T-helper 2 cell treated with Interferon-gamma antibody and Interleukin-4, amounts not matched to agents 100 ng/mL and 5 ng/mL, for 36 hours (primary cell): Measurements from ENCODE around the gene DENND5B. TPM values are rescaled to one million over a fixed set of nuclear protein-coding genes. Genes with fewer than 3 reads are reported as not detected.
"Not testable (repeated sequence)": the region's sequence is repeated elsewhere in the genome, so short reads cannot be mapped to it uniquely, and the experiment has no call there.

Source experiments
- intact Hi-C: fragments of 100-400 bp; cut with micrococcal nuclease; formaldehyde crosslinking; loops from one replicate; pipeline ENCODE4 v1.15.1; 2023
- total RNA-seq: library from RNA; stranded (reverse); gene quantifications from 2 replicates; pipeline ENCODE4 v1.2.3, GENCODE V29; 2022

DENND5B gene
- total RNA-seq, 1 donor from 2014 or later = 0.55 TPM

- intact Hi-C loops = no loop called here
Observed at GRCh38 chr12:31386364-31386777, 204.6 kb downstream of the DENND5B start.

- intact Hi-C loops = not testable (repeated sequence)
Observed at GRCh38 chr12:31377210-31377609, 213.7 kb downstream of the DENND5B start.

- intact Hi-C loops = not testable (repeated sequence)
Observed at GRCh38 chr12:31375422-31375821, 215.5 kb downstream of the DENND5B start.

- intact Hi-C loops = no loop called here
Observed at GRCh38 chr12:31371256-31371620, 219.7 kb downstream of the DENND5B start.

GRCh38 chr12:31370531-31371255 is 220.2 kb downstream of the DENND5B start:
- intact Hi-C loops = no loop called here

GRCh38 chr12:31369712-31370521 is 221.0 kb downstream of the DENND5B start:
- intact Hi-C loops = no loop called here

GRCh38 chr12:31368666-31369361 is 222.1 kb downstream of the DENND5B start:
- intact Hi-C loops = no loop called here

GRCh38 chr12:31366104-31366621 is 224.8 kb downstream of the DENND5B start:
- intact Hi-C loops = no loop called here

GRCh38 chr12:31363831-31364230 is 227.1 kb downstream of the DENND5B start:
- intact Hi-C loops = no loop called here

GRCh38 chr12:31363416-31363809 is 227.5 kb downstream of the DENND5B start:
- intact Hi-C loops = no loop called here

- intact Hi-C loops = loop anchor here (1.0 kb wide), 1 partner anchor 37 kb away; the partner anchor contains the start of gene SINHCAF
Observed at GRCh38 chr12:31362759-31363415, 228.0 kb downstream of the DENND5B start.

GRCh38 chr12:31362115-31362758 is 228.7 kb downstream of the DENND5B start:
- intact Hi-C loops = loop anchor here (1.0 kb wide), 1 partner anchor 36 kb away; the partner anchor contains the start of gene SINHCAF

- intact Hi-C loops = loop anchor here (1.0 kb wide), 1 partner anchor 35 kb away; the partner anchor contains the start of gene SINHCAF
Observed at GRCh38 chr12:31361730-31362114, 229.2 kb downstream of the DENND5B start.

- intact Hi-C loops = no loop called here
Observed at GRCh38 chr12:31355747-31356107, 235.2 kb downstream of the DENND5B start.

- intact Hi-C loops = no loop called here
Observed at GRCh38 chr12:31353750-31354708, 236.9 kb downstream of the DENND5B start.

- intact Hi-C loops = no loop called here
Observed at GRCh38 chr12:31346267-31346666, 244.7 kb downstream of the DENND5B start.

GRCh38 chr12:31343139-31343538 is 247.8 kb downstream of the DENND5B start:
- intact Hi-C loops = no loop called here

- intact Hi-C loops = no loop called here
Observed at GRCh38 chr12:31342286-31342685, 248.7 kb downstream of the DENND5B start.

- intact Hi-C loops = no loop called here
Observed at GRCh38 chr12:31339831-31340622, 250.9 kb downstream of the DENND5B start.
